ENCODE measurements around the gene ERVFRD-1.
A peak's percentile ranks its signal among the peaks of the same experiment; 100 is the strongest.

The ERVFRD-1 gene, protein sequence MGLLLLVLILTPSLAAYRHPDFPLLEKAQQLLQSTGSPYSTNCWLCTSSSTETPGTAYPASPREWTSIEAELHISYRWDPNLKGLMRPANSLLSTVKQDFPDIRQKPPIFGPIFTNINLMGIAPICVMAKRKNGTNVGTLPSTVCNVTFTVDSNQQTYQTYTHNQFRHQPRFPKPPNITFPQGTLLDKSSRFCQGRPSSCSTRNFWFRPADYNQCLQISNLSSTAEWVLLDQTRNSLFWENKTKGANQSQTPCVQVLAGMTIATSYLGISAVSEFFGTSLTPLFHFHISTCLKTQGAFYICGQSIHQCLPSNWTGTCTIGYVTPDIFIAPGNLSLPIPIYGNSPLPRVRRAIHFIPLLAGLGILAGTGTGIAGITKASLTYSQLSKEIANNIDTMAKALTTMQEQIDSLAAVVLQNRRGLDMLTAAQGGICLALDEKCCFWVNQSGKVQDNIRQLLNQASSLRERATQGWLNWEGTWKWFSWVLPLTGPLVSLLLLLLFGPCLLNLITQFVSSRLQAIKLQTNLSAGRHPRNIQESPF

GRCh38 chr6:11110921-11111768 lies at the start of gene ERVFRD-1:
Gene ERVFRD-1 (minus strand): TSS chr6:11111725. CDS start chr6:11105310, 6,415 bp downstream.
- no peak for DNase-seq (ENCODE audit: low read depth in 2 of 2)

DNA sequence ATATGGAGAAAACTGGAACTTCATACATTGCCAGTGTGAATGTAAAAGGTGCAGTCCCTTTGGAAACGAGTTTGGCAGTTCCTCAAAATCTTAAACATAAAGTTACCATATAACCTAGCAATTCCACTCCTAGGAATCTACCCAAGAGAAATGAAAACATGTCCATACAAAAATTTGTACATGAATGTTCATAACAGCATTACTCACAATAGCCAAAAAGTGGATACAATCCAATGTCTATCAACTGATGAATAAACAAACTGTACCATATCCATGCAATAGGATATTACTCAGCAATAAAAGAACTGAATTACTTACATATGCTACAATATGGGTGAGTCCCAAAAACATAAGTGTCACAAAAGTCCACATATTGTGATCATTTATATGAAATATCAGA lies 48.7 kb upstream of the ERVFRD-1 start:
- DNase-seq (ENCODE audit: low read depth in 2 of 2) = no peak

- DNase-seq (ENCODE audit: low read depth in 2 of 2) = no peak
These were observed 44.1 kb upstream of the ERVFRD-1 start for GRCh38 chr6:11155589-11155988.

- no peak for DNase-seq (ENCODE audit: low read depth in 2 of 2)
These were observed 41.9 kb upstream of the ERVFRD-1 start for GRCh38 chr6:11153447-11153846.

DNA sequence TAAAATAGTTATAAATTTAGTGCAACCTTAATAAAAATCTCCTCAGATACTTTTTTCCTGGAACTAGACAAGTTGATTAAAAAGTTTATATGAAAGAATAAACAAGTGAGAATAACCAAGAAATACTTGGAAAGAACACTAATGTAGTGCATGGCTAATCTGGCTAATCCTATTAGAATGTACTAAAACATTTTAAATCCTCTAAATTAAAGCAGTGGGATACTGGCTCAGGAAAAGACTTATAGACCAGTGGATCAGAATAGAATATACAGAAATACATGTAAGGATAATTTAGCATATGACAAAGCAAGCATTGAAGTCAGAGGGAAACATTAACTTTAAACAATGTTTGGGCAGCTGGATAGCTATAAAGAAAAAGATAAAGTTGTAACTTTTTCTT lies 41.1 kb upstream of the ERVFRD-1 start:
- DNase-seq (ENCODE audit: low read depth in 2 of 2) = no peak

DNA sequence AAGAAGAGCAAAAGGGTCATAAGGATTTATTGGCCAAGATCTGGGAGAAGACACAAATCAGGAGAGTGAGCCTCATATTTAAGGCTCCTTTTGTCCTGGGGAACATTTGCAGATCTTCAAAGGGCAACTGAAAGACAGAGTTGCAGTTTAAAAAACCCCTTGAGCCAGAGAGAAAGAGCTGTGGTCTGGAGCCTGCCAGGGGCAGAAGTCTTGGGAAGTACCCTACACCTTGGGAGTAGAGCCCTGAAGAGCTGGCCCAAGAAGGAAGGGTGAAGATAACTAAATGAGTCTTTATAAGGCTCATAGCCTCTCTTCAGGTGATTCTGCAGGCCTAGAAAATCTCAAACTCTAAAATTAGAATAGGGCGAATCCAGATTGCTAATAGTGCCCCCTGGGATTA lies 40.0 kb upstream of the ERVFRD-1 start:
- DNase-seq (ENCODE audit: low read depth in 2 of 2) = no peak

GRCh38 chr6:11149551-11149950 lies 38.0 kb upstream of the ERVFRD-1 start:
- no peak for DNase-seq (ENCODE audit: low read depth in 2 of 2)

- no peak for DNase-seq (ENCODE audit: low read depth in 2 of 2)
These were observed 34.7 kb upstream of the ERVFRD-1 start for GRCh38 chr6:11146117-11146826.

DNA sequence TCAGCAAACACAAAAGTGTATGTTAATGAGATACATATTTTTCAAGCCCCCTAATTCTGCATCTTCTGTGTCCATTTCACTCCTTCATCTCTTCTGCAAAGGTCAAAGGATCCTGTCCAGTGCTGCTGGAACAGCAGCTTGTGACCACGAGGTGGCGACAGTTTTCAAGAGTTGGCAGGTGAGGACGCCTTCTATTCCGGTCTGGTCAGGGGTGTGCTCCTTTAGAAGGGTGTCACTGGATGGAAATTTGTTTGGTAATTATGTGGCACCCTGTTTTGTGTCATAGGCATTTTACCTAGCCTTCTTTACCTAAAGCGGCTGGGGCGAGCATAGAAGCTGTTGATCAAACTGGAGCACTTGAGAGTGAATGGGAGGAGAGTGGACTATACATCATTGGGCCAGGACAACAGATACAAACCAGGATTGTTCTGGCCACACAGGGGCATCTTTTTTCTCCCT lies 32.9 kb upstream of the ERVFRD-1 start:
- DNase-seq (ENCODE audit: low read depth in 2 of 2) = peak; percentile 29 to 51

- no peak for DNase-seq (ENCODE audit: low read depth in 2 of 2)
These were observed 32.2 kb upstream of the ERVFRD-1 start for GRCh38 chr6:11143394-11144371.

DNA sequence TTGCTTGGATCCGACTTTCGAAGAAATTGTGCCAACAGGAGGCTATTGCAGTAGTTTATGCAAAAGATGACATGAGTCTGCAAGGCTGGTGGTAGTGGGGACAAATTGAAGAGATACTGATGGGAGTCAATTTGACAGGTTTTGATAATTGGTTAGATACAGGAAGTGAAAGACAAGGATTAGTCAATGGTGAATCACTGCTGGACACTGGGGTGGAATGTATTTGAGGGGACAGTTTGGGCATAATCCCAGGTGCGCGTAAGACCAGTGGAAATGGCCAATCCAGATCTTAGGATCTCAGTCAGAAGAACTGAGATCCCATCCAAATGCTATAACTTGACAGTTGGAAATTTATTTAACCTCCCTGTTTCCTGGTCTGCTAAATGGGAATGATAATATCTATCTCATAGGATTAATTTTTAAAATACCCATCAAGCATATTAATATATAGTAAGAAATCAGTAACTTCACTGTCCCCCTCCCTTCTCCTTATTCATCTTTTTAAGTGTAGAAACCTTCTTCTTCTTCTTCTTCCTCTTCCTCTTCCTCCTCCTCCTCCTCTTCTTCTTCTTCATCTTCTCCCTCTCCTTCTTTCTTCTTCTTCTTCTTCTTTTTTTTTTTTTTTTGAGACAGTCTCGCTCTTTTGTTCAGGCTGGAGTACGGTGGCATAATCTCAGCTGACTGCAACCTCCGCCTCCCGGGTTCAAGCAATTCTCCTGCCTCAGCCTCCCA lies 30.9 kb upstream of the ERVFRD-1 start:
- DNase-seq (ENCODE audit: low read depth in 2 of 2) = no peak

GRCh38 chr6:11141295-11141694 lies 29.8 kb upstream of the ERVFRD-1 start:
- DNase-seq (ENCODE audit: low read depth in 2 of 2) = no peak

- DNase-seq (ENCODE audit: low read depth in 2 of 2) = no peak
These were observed 28.5 kb upstream of the ERVFRD-1 start for GRCh38 chr6:11140056-11140455.

GRCh38 chr6:11139051-11139960 lies 27.8 kb upstream of the ERVFRD-1 start:
- DNase-seq (ENCODE audit: low read depth in 2 of 2) = no peak

GRCh38 chr6:11136809-11137208 lies 25.3 kb upstream of the ERVFRD-1 start:
- no peak for DNase-seq (ENCODE audit: low read depth in 2 of 2)

GRCh38 chr6:11133281-11133680 lies 21.8 kb upstream of the ERVFRD-1 start:
- DNase-seq (ENCODE audit: low read depth in 2 of 2) = no peak

DNA sequence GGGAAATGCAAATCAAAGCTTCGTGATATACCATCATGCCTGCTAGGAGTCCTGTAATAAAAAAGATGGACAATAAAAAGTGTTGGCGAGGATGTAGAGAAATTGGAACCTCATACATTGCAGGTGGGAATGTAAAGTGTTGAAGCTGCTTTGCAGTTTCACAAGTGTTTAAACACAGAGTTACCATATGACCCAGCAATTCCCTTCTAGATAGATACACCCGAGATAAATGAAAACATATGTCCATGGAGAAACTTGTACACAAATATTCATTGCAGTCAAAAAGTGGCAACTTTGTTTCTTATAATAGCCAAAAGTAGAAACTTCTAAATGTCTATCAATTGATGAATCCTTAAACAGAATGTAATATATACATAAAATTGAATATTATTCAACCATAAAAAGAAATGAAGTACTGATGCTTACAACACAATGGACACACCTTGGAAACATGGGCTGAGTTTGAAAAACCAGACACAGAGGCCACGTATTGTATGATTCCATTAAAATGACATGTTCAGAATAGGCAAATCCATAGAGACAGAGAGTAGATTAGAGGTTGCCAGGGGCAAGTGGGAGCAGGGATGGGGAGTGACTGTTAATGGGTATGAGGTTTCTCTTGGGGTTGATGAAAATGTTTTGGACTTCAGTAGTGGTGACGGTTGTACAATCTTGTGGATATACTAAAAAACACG lies 20.8 kb upstream of the ERVFRD-1 start:
- DNase-seq (ENCODE audit: low read depth in 2 of 2) = no peak

- no peak for DNase-seq (ENCODE audit: low read depth in 2 of 2)
These were observed 19.1 kb upstream of the ERVFRD-1 start for GRCh38 chr6:11130605-11131004.

All from stimulated activated CD8-positive, alpha-beta memory T cell treated with anti-CD3 and anti-CD28 coated beads, Interleukin-15, amount 100 ng/mL, for 4 hours (primary cell).